HG03354 (cell line): ENCODE measurements around the gene SETD2.

Experiments
- ATAC-seq: cut with Tn5 transposase; IDR thresholded peaks from one replicate; pipeline ENCODE4 v1.9.1; 2021; ENCODE audit warnings: mild to moderate bottlenecking; ENCODE audit not compliant: unreplicated experiment, poor library complexity, severe bottlenecking

The SETD2 gene

DNA sequence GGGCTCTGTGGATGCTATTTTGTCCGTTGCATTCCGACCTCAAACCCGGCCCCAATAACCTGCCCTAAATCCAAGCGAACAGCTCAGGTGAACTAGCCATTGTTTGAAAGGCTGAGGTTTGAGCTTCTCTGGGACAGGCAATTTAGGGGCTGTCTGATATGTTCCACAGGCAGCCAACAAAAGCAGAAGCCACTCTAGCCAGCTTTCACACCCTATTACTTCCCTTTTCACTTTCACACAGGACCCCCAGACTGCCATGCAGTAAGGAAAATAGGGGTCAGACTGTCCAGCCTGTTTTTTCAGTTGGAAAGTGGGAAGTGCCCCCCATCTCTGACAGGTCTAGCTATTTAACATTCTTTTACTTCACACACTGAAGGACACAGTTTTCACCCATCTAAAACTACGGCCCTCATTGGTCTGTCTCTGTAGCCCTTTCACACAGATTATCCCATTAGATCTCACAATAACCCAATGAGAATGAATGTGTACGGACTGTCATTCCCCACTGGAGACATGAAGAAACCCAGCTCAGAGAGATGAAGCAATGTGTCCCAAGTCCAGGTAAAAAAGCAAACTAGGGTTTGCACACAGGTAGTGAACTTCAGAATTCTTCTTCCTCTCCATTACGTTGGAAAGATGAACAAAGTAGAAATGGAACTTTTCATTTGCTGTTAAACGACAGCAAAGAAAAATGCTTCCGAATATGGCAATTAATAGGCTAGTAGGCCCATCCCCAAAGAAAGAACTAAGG is 189.3 kb downstream of the SETD2 start:
- ATAC-seq = no peak

DNA sequence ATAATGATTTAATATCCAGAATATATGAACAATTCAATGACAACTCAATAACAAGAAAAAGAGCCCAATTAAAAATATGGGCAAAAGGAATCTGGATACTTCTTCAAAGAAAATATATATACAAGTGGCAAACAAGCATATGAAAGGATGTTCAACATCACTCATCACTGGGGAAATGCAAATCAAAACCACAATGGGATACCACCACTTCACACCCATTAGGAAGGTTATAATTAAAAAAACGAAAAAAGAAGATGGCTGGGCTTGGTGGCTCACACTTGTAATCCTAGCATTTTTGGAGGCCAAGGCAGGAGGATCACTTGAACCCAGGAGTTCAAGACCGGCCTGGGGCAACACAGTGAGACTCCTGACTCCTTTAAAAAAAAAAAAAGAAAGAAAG is 191.5 kb downstream of the SETD2 start:
- ATAC-seq = no peak

DNA sequence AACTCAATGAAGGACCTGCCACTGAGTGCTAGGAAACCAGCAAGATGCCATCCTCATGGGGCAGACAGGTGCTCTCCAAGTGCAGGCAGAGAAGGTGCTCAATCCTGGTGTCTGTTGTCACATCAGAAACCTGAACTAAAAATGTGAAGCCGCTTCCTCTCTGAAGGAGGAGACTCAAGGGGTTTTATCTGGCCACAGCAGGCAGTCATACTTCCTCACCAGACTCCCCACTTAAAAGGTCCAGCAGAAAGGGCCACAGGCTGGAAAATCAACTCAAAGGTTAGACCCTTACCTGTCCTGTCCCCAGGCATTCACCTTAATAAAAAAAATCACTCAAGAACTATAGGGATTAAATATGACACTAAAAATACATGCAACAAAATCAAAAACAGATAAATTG is 192.2 kb downstream of the SETD2 start:
- no peak for ATAC-seq

DNA sequence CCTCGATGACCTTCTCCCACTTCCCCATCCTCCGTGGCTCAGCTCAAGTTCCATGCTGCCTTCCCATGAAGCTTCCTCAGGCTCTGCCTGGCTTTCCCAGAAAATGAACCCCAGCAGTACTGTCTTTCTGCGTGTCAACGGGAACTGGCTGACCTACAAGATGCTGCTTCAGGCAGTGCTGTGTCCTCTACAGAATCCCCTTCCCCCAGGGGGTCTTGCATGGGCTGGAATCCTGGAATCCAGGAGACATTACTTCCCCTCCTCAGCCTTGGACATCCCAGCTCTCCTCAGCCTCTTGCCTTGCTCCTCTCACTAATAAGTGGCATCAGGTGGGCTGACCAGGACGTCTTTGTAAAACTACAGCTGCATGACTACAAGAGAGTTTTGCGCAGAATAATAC is 192.8 kb downstream of the SETD2 start:
- ATAC-seq = no peak

DNA sequence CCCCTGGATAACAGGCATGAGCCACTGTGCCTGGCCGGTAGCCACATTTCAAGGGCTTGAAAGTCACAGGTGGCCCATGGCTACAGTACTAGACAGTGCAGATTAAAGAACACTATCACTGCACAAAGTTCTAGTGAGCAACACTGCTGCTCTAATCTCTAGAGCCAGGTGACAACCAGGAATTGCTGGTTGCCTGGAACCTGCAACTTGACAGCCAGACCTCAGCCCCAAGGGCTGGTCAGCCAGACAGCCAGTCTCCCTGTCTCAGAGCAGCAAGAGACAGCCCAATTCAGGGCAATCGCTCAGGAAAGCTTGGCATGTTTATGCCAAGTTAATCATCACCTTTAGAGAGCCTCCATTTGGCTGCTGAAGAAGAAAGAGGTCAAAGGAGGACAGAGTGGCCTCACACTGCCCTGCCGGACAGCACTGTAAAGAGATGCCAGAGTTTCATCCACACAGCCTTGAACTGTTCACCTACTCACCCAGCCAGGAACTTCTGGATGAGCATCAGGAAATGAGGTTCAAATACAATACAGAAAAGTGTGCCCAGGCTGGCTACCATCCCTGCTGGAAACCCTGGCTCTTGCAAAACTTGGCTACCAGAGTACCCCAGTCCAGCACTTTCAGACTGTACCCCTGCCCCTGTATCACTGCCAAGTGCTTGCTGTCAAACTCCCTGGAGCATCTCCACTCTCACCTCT is 193.4 kb downstream of the SETD2 start:
- ATAC-seq = no peak

DNA sequence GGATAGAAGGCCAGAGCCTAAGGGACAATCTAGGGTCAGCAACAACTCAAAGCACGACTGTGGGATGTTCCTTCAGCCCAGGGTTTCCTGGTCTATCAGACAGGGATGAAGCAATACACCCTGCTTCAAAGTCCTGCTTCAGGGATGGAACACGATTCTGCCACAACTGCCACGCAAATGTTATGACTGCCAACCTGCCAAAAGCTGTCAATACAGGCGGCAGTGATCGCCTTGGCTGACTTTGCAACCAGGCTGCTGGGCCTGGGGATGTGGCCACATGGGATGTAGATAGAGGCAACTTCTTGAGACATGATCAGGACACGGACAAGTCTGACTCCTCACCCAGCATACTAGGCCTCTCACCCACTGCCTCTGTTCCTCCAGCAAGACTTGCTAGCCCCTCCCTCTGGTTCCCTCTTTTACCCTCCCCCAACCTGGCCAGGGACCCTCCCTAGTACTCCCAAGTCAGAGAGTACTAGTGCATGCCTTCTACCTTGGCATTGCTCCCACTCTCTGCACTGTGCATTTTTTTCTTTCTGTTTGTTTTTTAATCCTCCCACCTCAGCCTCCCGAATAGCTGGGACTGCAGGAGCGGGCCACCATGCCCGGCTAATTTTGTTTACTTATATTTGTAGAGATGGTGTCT is 195.0 kb downstream of the SETD2 start:
- ATAC-seq = no peak

DNA sequence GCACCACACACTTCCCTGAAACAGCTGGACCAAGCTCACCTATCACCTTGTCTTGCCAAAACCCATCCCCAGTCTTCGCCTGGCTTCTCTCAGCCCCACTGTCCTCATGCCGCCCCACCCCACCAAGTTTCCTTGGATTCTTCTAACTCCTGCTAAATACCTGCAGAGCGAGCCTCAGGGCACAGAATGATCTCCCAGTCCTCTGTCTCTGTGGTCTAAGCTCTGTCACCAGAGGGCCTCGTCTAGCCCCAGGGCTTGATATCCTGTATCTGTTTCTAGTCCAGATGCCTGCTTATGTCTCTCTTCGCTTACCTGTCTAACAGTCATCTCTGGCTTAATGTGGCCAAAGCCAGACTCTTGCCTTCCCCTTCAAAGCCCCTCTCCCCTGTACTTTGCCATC is 197.1 kb downstream of the SETD2 start:
- ATAC-seq = no peak
